GM18907 (cell line): ENCODE data around the gene FUOM.

Experiments
- ATAC-seq: cut with Tn5 transposase; IDR thresholded peaks from one replicate; pipeline ENCODE4 v1.9.1; 2021; ENCODE audit warnings: mild to moderate bottlenecking, moderate library complexity; ENCODE audit not compliant: unreplicated experiment

Gene FUOM

GRCh38 chr10:133353202-133353959 lies 4.4 kb downstream of the FUOM start:
- ATAC-seq, result no peak

- ATAC-seq, result no peak
Measured at GRCh38 chr10:133351408-133352318, 6.2 kb downstream of the FUOM start.

GRCh38 chr10:133350950-133351329 lies 6.9 kb downstream of the FUOM start:
- no peak for ATAC-seq

- ATAC-seq, result no peak
Measured at GRCh38 chr10:133350283-133350949, 7.4 kb downstream of the FUOM start.

- no peak for ATAC-seq
Measured at GRCh38 chr10:133349577-133350011, 8.2 kb downstream of the FUOM start.

GRCh38 chr10:133349160-133349568 lies 8.7 kb downstream of the FUOM start:
- no peak for ATAC-seq

GRCh38 chr10:133347710-133348517 lies 9.9 kb downstream of the FUOM start:
- no peak for ATAC-seq

GRCh38 chr10:133346413-133346812 lies 11.4 kb downstream of the FUOM start:
- ATAC-seq, result no peak

- no peak for ATAC-seq
Measured at GRCh38 chr10:133344236-133344635, 13.6 kb downstream of the FUOM start.

GRCh38 chr10:133343558-133343957 lies 14.3 kb downstream of the FUOM start:
- no peak for ATAC-seq

- no peak for ATAC-seq
Measured at GRCh38 chr10:133342942-133343341, 14.9 kb downstream of the FUOM start.

GRCh38 chr10:133341983-133342382 lies 15.8 kb downstream of the FUOM start:
- no peak for ATAC-seq

- ATAC-seq, result no peak
Measured at GRCh38 chr10:133339708-133340380, 18.0 kb downstream of the FUOM start.

GRCh38 chr10:133338080-133339071 lies 19.4 kb downstream of the FUOM start:
- ATAC-seq, result no peak

- ATAC-seq, result no peak
Measured at GRCh38 chr10:133337370-133337725, 20.5 kb downstream of the FUOM start.

- ATAC-seq, result no peak
Measured at GRCh38 chr10:133336577-133337369, 21.0 kb downstream of the FUOM start, which contains the start of gene CALY. TSS of gene CALY (minus strand) at chr10:133336896. CDS start at chr10:133328989, 7,907 bp downstream.

GRCh38 chr10:133336118-133336576 lies 21.7 kb downstream of the FUOM start:
- ATAC-seq, result no peak
